Measurements from ENCODE around the gene SERPINA4. TPM values are rescaled to one million over a fixed set of nuclear protein-coding genes. Genes with fewer than 3 reads are reported as not detected.

SERPINA4 gene, protein sequence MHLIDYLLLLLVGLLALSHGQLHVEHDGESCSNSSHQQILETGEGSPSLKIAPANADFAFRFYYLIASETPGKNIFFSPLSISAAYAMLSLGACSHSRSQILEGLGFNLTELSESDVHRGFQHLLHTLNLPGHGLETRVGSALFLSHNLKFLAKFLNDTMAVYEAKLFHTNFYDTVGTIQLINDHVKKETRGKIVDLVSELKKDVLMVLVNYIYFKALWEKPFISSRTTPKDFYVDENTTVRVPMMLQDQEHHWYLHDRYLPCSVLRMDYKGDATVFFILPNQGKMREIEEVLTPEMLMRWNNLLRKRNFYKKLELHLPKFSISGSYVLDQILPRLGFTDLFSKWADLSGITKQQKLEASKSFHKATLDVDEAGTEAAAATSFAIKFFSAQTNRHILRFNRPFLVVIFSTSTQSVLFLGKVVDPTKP
- polyA plus RNA-seq (2012; rRNA removed), result not detected in 2 replicates
- not detected in 2 replicates for polyA plus RNA-seq (2012; cell fraction: cytosol; rRNA removed)
- not detected in 2 replicates for polyA plus RNA-seq (2012; cell fraction: nucleus; rRNA removed)

DNA sequence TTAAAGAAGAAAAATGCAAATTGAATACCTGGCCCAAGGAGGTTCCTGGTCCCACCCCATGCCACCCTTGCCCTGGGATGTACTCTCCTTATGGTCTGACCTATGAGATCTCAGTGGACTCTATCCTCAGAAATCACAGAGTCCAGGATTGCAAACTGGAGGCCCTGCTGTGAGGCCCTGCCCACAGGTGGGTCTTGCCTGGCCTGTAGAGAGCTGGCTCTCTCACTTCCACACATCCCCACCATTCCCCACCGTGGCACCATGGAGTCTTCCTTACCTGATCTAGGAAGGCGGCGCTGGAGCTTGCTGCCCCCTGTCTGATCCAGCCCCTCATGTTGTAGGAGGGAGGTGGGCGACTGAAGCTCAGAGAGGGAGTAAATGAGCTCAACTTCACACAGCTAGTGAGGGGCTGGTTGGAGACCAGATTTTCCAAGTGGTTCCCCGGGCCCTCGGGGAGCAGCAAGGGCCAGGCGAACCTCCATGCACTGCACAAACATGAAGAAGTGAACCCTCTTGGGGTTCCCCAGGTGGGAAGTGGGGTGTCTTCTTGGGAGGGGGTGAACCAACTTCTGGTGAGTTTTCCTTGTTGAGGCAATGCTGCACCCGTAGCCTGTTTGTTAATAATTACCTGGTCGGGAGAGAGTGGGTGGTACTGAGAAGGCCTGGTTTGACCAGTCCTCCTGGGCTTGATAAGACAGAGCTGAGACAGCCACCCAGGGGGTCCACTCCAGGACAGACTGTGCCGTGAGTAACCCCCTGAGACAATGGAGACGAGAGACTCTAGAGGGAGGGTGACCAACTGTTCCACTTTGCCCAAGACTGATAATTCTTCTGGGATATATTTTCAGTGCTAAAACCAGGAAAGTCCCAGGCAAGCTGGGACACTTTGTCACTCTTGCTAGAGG, at the start of gene SERPINA4:
Gene SERPINA4, plus strand, starts transcription at position 692 of the 905 bp plus-strand sequence. CDS start 2,041 bp downstream, outside the sequence.
- no peak within 1 kb of the TSS for H3K27ac ChIP-seq (ENCODE audit: low read depth in 2 of 2, low read length in 1 of 2)
- H3F3A ChIP-seq (replicated peaks; ENCODE audit: insufficient read depth), result no peaks in the 10 kb centered on the region
- no peak for TF ChIP-seq EZH2phosphoT487 (IDR thresholded peaks at IDR 0.05; ENCODE audit: borderline replicate concordance, low read depth)
- TF ChIP-seq RAD21 (IDR thresholded peaks at IDR 0.05; ENCODE audit: low read length), result no peak
- TF ChIP-seq POLR2AphosphoS5 (IDR thresholded peaks at IDR 0.05; ENCODE audit: low read depth, low read length), result no peak
- no peak for TF ChIP-seq TCF12 (IDR thresholded peaks at IDR 0.05)
- TF ChIP-seq, protein P1, sequence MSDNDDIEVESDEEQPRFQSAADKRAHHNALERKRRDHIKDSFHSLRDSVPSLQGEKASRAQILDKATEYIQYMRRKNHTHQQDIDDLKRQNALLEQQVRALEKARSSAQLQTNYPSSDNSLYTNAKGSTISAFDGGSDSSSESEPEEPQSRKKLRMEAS (IDR thresholded peaks at IDR 0.05; ENCODE audit: low read depth), result no peak
- TF ChIP-seq, protein P2, sequence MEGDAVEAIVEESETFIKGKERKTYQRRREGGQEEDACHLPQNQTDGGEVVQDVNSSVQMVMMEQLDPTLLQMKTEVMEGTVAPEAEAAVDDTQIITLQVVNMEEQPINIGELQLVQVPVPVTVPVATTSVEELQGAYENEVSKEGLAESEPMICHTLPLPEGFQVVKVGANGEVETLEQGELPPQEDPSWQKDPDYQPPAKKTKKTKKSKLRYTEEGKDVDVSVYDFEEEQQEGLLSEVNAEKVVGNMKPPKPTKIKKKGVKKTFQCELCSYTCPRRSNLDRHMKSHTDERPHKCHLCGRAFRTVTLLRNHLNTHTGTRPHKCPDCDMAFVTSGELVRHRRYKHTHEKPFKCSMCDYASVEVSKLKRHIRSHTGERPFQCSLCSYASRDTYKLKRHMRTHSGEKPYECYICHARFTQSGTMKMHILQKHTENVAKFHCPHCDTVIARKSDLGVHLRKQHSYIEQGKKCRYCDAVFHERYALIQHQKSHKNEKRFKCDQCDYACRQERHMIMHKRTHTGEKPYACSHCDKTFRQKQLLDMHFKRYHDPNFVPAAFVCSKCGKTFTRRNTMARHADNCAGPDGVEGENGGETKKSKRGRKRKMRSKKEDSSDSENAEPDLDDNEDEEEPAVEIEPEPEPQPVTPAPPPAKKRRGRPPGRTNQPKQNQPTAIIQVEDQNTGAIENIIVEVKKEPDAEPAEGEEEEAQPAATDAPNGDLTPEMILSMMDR (IDR thresholded peaks at IDR 0.05), result no peak
- TF ChIP-seq RXRA (IDR thresholded peaks at IDR 0.05; ENCODE audit: borderline replicate concordance, low read depth), result no peak
- TF ChIP-seq SIN3A (IDR thresholded peaks at IDR 0.05; ENCODE audit: borderline replicate concordance, low read depth, low read length), result no peak
- no peak for TF ChIP-seq ELF1 (IDR thresholded peaks at IDR 0.05)
- TF ChIP-seq, protein P3, sequence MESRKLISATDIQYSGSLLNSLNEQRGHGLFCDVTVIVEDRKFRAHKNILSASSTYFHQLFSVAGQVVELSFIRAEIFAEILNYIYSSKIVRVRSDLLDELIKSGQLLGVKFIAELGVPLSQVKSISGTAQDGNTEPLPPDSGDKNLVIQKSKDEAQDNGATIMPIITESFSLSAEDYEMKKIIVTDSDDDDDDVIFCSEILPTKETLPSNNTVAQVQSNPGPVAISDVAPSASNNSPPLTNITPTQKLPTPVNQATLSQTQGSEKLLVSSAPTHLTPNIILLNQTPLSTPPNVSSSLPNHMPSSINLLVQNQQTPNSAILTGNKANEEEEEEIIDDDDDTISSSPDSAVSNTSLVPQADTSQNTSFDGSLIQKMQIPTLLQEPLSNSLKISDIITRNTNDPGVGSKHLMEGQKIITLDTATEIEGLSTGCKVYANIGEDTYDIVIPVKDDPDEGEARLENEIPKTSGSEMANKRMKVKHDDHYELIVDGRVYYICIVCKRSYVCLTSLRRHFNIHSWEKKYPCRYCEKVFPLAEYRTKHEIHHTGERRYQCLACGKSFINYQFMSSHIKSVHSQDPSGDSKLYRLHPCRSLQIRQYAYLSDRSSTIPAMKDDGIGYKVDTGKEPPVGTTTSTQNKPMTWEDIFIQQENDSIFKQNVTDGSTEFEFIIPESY (IDR thresholded peaks at IDR 0.05; ENCODE audit: borderline replicate concordance, low read depth), result no peak
- TF ChIP-seq MXI1 (IDR thresholded peaks at IDR 0.05; ENCODE audit: low read depth, low read length), result no peak
- TF ChIP-seq TEAD4 (IDR thresholded peaks at IDR 0.05; ENCODE audit: borderline replicate concordance, insufficient read depth), result no peak
- TF ChIP-seq, protein P4, sequence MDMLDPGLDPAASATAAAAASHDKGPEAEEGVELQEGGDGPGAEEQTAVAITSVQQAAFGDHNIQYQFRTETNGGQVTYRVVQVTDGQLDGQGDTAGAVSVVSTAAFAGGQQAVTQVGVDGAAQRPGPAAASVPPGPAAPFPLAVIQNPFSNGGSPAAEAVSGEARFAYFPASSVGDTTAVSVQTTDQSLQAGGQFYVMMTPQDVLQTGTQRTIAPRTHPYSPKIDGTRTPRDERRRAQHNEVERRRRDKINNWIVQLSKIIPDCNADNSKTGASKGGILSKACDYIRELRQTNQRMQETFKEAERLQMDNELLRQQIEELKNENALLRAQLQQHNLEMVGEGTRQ (IDR thresholded peaks at IDR 0.05; ENCODE audit: borderline replicate concordance, low read depth, low read length), result no peak
- TF ChIP-seq GABPA (IDR thresholded peaks at IDR 0.05; ENCODE audit: low read depth), result no peak
- TF ChIP-seq TAF1 (IDR thresholded peaks at IDR 0.05; ENCODE audit: borderline replicate concordance, low read depth, low read length), result no peak
- no peak within 1 kb of the TSS for H2AFZ ChIP-seq (ENCODE audit: low read depth)
- H3K36me3 ChIP-seq (replicated peaks in 1 of 2; ENCODE audit: control insufficient read depth in 1 of 2, insufficient read depth in 2 of 2, low read length in 1 of 2), result no peaks in the 10 kb centered on the region
- H3K9me3 ChIP-seq, result no peaks in the 10 kb centered on the region
- no peaks in the 10 kb centered on the region for H4K20me1 ChIP-seq (ENCODE audit: insufficient read depth)
- no peak within 1 kb of the TSS for H3K4me2 ChIP-seq
- DNase-seq, result no peak
- 26% methylated on average over 8 of the region's 11 CpGs for WGBS (ENCODE audit: low lambda C conversion rate)
- no peaks in the 10 kb centered on the region for H3K9me2 ChIP-seq
- H3K4me3 ChIP-seq (ENCODE audit: low read depth in 2 of 2, low read length in 1 of 2), result no peak within 1 kb of the TSS
- H3K79me2 ChIP-seq (ENCODE audit: insufficient read depth), result no peaks in the 10 kb centered on the region
- H3K9ac ChIP-seq, result no peak within 1 kb of the TSS
- ChIA-PET CTCF (interaction anchor here (6.1 kb wide), 1 partner anchor 11 kb away, joined by 49 read pairs; no protein-coding TSS in a partner anchor), POLR2A (no interaction called here)
- no peaks in the 10 kb centered on the region; the same call in 1 of the 2 replicates for H3K27me3 ChIP-seq (ENCODE audit: insufficient read depth)
- H3K4me1 ChIP-seq (ENCODE audit: control insufficient read depth in 1 of 2, insufficient read depth in 2 of 2, low read depth in 1 of 2, low read length in 1 of 2), result no peaks in the 10 kb centered on the region

All from SK-N-SH (cell line).